Sigmoid colon (tissue), 7 donors: ENCODE data around the gene NKX6-2. TPM values are rescaled to one million over a fixed set of nuclear protein-coding genes. Genes with fewer than 3 reads are reported as not detected.

ENCODE experiments used
- DNase-seq: peaks from one replicate; pipeline ENCODE4 v3.0.0-alpha.2; 2019
- H3K27ac ChIP-seq, 4 donors: fragments of 200-600 bp; sonication (generic); one replicate each; pipeline ENCODE4 v1.5.1; 2016 to 2019; ENCODE audit warnings: mild to moderate bottlenecking in 1 of 4
- H3K27me3 ChIP-seq, 3 donors: fragments of 200-600 bp; sonication (generic); one replicate each; pipeline ENCODE4 v1.5.1; 2019; ENCODE audit warnings: mild to moderate bottlenecking in 1 of 3
- H3K36me3 ChIP-seq, 4 donors: fragments of 200-600 bp; sonication (generic); one replicate each; pipeline ENCODE4 v1.5.1; 2016 to 2019
- H3K4me1 ChIP-seq, 4 donors: fragments of 200-600 bp; sonication (generic); one replicate each; pipeline ENCODE4 v1.5.1; 2017 to 2019
- H3K4me3 ChIP-seq, 4 donors: fragments of 200-600 bp; sonication (generic); one replicate each; pipeline ENCODE4 v1.5.1; 2017 to 2019; ENCODE audit warnings: mild to moderate bottlenecking in 2 of 4, moderate library complexity in 1 of 4
- H3K9me3 ChIP-seq, 4 donors: fragments of 200-600 bp in 3 of 4; sonication (generic) in 3 of 4; one replicate each; pipeline versions ENCODE4 v1.5.1 to v1.6.1; 2013 to 2019
- CTCF ChIP-seq, 4 experiments: fragments of 450-650 bp in 3 of 4; fragments of 200-600 bp in 1 of 4; IDR thresholded peaks; one replicate each; pipeline ENCODE4 v1.5.1; 2016 to 2019; ENCODE audit warnings: antibody characterized with exemption in 4 of 4, mild to moderate bottlenecking in 3 of 4, moderate library complexity in 2 of 4
- EP300 ChIP-seq, 4 donors: sonication (generic); formaldehyde crosslinking; IDR thresholded peaks; one replicate each; pipeline ENCODE4 v1.6.1; 2017; ENCODE audit warnings: antibody characterized with exemption in 4 of 4
- POLR2A ChIP-seq, 2 donors: fragments of 450-650 bp; IDR thresholded peaks; one replicate each; pipeline ENCODE4 v1.6.1; 2016; ENCODE audit warnings: antibody characterized with exemption in 2 of 2, mild to moderate bottlenecking in 2 of 2, moderate library complexity in 2 of 2
- POLR2AphosphoS5 ChIP-seq, 4 donors: sonication (generic); formaldehyde crosslinking; IDR thresholded peaks; one replicate each; pipeline ENCODE4 v1.6.1; 2017; ENCODE audit warnings: antibody characterized with exemption in 4 of 4
- WGBS, 2 donors: extraction: QIAGEN DNeasy Blood & Tissue Kit; methylation state at CpG; one replicate each; pipeline ENCODE4 v1.1.7; 2013; 5-methylcytosine and 5-hydroxymethylcytosine counted together
- intact Hi-C: fragments of 100-400 bp; cut with DNase I; formaldehyde crosslinking; loops from one replicate; pipeline ENCODE4 v1.15.1; 2023
- polyA plus RNA-seq, 3 donors: library from polyadenylated mRNA; stranded (reverse); fragments of 200-250 nt; gene quantifications; one replicate each; pipeline ENCODE4 v1.2.3, GENCODE V29; 2013
- total RNA-seq, 4 donors: library from RNA; depleted of rRNA; stranded (reverse); fragments of >200 nt; gene quantifications; one replicate each; pipeline ENCODE4 v1.1.0, GENCODE V29; 2016
- donor health status: healthy with polysubstance abuse.
- donor health status: Bipolar disorder and iron deficiency.
- donor health status: healthy.

NKX6-2 gene
- total and polyA plus RNA-seq, 7 donors, result 0.01 to 0.60 TPM; not detected in 5

- Histone ChIP-seq H3K27ac (no peak overlapping the region), H3K9me3 (no peaks in the 10 kb centered on the region), H3K27me3 (peaks cover 0 to 32% (median 22%) of the 10 kb centered on the region in 3 donors), H3K4me1 (no peaks in the 10 kb centered on the region), H3K4me3 (no peak overlapping the region), H3K36me3 (no peaks in the 10 kb centered on the region)
- 73 to 83% methylated on average over 11 of the region's 11 CpGs for WGBS, 2 donors
- TF ChIP-seq POLR2AphosphoS5 (IDR thresholded peaks at IDR 0.05) (no peak), POLR2A (IDR thresholded peaks at IDR 0.05) (no peak), CTCF (IDR thresholded peaks at IDR 0.05) (no peak), EP300 (IDR thresholded peaks at IDR 0.05) (no peak)
- intact Hi-C loops, result no loop called here
- DNase-seq, result peak; percentile 61
Measured at GRCh38 chr10:132812520-132812919, 26.6 kb upstream of the NKX6-2 start.

- DNase-seq, result peak; percentile 63
- intact Hi-C loops, result no loop called here
- peaks cover 0 to 31% (median 18%) of the 10 kb centered on the region in 3 donors for H3K27me3 ChIP-seq
Measured at GRCh38 chr10:132811891-132812481, 26.0 kb upstream of the NKX6-2 start.

GRCh38 chr10:132810807-132811700, 25.1 kb upstream of the NKX6-2 start:
- Histone ChIP-seq H3K27ac (no peak overlapping the region), H3K9me3 (no peaks in the 10 kb centered on the region), H3K27me3 (peaks cover 0 to 31% (median 12%) of the 10 kb centered on the region in 3 donors), H3K4me3 (no peak overlapping the region), H3K36me3 (no peaks in the 10 kb centered on the region), H3K4me1 (no peaks in the 10 kb centered on the region)
- intact Hi-C loops, result no loop called here
- no peak for TF ChIP-seq EP300 (IDR thresholded peaks at IDR 0.05)
- TF ChIP-seq CTCF (IDR thresholded peaks at IDR 0.05), result no peak
- TF ChIP-seq POLR2A (IDR thresholded peaks at IDR 0.05), result no peak
- no peak for TF ChIP-seq POLR2AphosphoS5 (IDR thresholded peaks at IDR 0.05)
- DNase-seq, result peak; percentile 54
- WGBS, 2 donors, result 72 to 78% methylated on average over 33 of the region's 33 CpGs

More at GRCh38 chr10:132811891-132812481, 26.0 kb upstream of the NKX6-2 start:
- H3K4me1 ChIP-seq, result no peaks in the 10 kb centered on the region
- no peaks in the 10 kb centered on the region for H3K36me3 ChIP-seq
- H3K27ac ChIP-seq, result no peak overlapping the region
- H3K9me3 ChIP-seq, result no peaks in the 10 kb centered on the region
- no peak for TF ChIP-seq EP300 (IDR thresholded peaks at IDR 0.05)
- TF ChIP-seq POLR2A (IDR thresholded peaks at IDR 0.05), result no peak
- 84 to 89% methylated on average over 26 of the region's 26 CpGs for WGBS, 2 donors
- H3K4me3 ChIP-seq, result no peak overlapping the region

DNA sequence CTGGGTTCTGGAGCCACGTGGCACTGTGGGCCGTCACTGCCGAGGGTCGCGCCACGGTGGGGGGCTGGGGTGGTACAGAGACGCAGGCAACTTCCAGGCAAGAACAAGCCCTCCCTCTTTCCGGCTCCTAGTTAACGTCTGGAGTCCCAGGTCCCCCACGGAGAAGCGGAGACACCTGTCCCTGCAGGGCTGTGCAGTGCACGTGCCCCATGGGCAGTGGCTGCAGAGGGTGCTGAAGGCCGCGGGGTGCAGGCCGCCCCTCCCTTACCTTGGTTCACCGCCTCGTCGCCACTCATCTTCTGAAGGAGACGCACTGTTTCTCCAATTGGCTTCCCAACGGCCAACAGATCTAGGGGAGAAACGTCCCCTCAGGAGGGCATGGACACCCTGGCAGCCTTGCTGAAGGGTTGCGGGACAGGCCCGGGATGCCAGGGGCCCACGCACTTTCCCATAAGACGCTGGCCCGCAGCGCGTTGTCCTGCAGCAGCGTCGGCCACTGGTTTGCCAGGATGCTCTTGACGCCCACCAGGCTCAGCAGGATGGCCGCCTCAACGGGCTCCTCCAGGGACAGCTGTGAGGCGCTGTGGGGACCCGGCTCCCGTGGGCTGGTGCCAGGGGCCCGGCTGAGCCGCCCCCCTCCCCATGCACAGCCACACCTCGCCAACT, 24.3 kb upstream of the NKX6-2 start:
- Histone ChIP-seq H3K27ac (no peak overlapping the region), H3K4me1 (no peaks in the 10 kb centered on the region), H3K36me3 (no peaks in the 10 kb centered on the region), H3K4me3 (no peak overlapping the region), H3K27me3 (peaks cover 0 to 25% (median 12%) of the 10 kb centered on the region in 3 donors), H3K9me3 (no peaks in the 10 kb centered on the region)
- WGBS, 2 donors, result 83% methylated on average over 39 of the region's 39 CpGs
- intact Hi-C loops, result no loop called here
- DNase-seq, result no peak
- TF ChIP-seq POLR2AphosphoS5 (IDR thresholded peaks at IDR 0.05), result no peak
- TF ChIP-seq CTCF (IDR thresholded peaks at IDR 0.05), result no peak
- no peak for TF ChIP-seq POLR2A (IDR thresholded peaks at IDR 0.05)
- no peak for TF ChIP-seq EP300 (IDR thresholded peaks at IDR 0.05)
